ENCODE data around the gene FGD1.

FGD1 gene

GRCh38 chrX:54473993-54474859 lies 21.8 kb downstream of the FGD1 start:
- POLR2A ChIA-PET (ENCODE audit: low non-redundant PET), result no interaction called here
- peak overlapping the region; percentile 77 for H3K27ac ChIP-seq
- CTCF ChIA-PET, result interaction anchor here (0.5 to 0.6 kb wide), 2 partner anchors 500 to 1554 kb away, joined by 4 read pairs; no protein-coding TSS in a partner anchor
- no peak for TF ChIP-seq CTCF (conservative IDR thresholded peaks at IDR 0.05; ENCODE audit: low read depth)
- peak; percentile 75 for DNase-seq (ENCODE audit: low spot score)

- TF ChIP-seq CTCF (conservative IDR thresholded peaks at IDR 0.05; ENCODE audit: low read depth), result no peak
- H3K27ac ChIP-seq, result no peak overlapping the region
- DNase-seq (ENCODE audit: low spot score), result no peak
- POLR2A ChIA-PET (ENCODE audit: low non-redundant PET), result no interaction called here
- CTCF ChIA-PET, result interaction anchor here (1.2 kb wide), 1 partner anchor 76 kb away, joined by 3 read pairs; no protein-coding TSS in a partner anchor
Observed at GRCh38 chrX:54470054-54470760, 25.8 kb downstream of the FGD1 start.

- ChIA-PET CTCF (no interaction called here), POLR2A (ENCODE audit: low non-redundant PET) (no interaction called here)
- H3K27ac ChIP-seq, result no peak overlapping the region
- no peak for TF ChIP-seq CTCF (conservative IDR thresholded peaks at IDR 0.05; ENCODE audit: low read depth)
- no peak for DNase-seq (ENCODE audit: low spot score)
Observed at GRCh38 chrX:54452920-54453319, 43.1 kb downstream of the FGD1 start.

- CTCF ChIA-PET, result no interaction called here
- no peak overlapping the region for H3K27ac ChIP-seq
- DNase-seq (ENCODE audit: low spot score), result no peak
- POLR2A ChIA-PET (ENCODE audit: low non-redundant PET), result no interaction called here
- TF ChIP-seq CTCF (conservative IDR thresholded peaks at IDR 0.05; ENCODE audit: low read depth), result no peak
Observed at GRCh38 chrX:54449929-54450328, 46.1 kb downstream of the FGD1 start.

GRCh38 chrX:54447461-54447860 lies 48.6 kb downstream of the FGD1 start:
- no peak overlapping the region for H3K27ac ChIP-seq
- ChIA-PET POLR2A (ENCODE audit: low non-redundant PET) (no interaction called here), CTCF (no interaction called here)
- no peak; the same call in 1 of the 2 replicates for TF ChIP-seq CTCF (conservative IDR thresholded peaks at IDR 0.05; ENCODE audit: low read depth)
- no peak for DNase-seq (ENCODE audit: low spot score)

GRCh38 chrX:54446084-54446483 lies 50.0 kb downstream of the FGD1 start:
- no peak overlapping the region for H3K27ac ChIP-seq
- no peak for DNase-seq (ENCODE audit: low spot score)
- CTCF ChIA-PET, result no interaction called here
- TF ChIP-seq CTCF (conservative IDR thresholded peaks at IDR 0.05; ENCODE audit: low read depth), result no peak
- POLR2A ChIA-PET (ENCODE audit: low non-redundant PET), result no interaction called here

Data from RWPE1 (cell line).